Measurements from ENCODE around the gene AASS.

DNA sequence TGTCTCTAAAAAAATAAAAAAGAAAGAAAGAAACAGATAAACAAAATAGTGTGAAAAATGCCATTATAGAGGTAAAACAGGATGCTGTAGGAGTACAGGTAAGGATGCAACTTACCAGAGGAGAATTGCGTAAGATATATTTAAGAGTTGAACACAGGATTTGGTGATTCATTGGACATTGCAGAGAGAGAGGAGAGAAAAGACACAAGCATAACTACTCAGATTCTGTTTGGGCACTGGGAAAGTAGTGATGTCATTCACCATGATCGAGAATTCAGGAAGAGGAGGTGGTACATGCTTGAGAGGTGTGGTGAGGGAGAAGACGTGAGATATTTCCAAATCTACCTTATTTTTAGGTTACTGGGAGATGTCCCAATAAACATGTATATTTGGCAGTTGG is 97.6 kb downstream of the AASS start:
- TF ChIP-seq, protein P1, sequence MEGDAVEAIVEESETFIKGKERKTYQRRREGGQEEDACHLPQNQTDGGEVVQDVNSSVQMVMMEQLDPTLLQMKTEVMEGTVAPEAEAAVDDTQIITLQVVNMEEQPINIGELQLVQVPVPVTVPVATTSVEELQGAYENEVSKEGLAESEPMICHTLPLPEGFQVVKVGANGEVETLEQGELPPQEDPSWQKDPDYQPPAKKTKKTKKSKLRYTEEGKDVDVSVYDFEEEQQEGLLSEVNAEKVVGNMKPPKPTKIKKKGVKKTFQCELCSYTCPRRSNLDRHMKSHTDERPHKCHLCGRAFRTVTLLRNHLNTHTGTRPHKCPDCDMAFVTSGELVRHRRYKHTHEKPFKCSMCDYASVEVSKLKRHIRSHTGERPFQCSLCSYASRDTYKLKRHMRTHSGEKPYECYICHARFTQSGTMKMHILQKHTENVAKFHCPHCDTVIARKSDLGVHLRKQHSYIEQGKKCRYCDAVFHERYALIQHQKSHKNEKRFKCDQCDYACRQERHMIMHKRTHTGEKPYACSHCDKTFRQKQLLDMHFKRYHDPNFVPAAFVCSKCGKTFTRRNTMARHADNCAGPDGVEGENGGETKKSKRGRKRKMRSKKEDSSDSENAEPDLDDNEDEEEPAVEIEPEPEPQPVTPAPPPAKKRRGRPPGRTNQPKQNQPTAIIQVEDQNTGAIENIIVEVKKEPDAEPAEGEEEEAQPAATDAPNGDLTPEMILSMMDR (IDR thresholded peaks at IDR 0.05), result no peak
- TF ChIP-seq POLR2A (IDR thresholded peaks at IDR 0.05), result no peak
